CD4-positive, alpha-beta T cell treated with Interleukin-15 for 1 hour (primary cell): ENCODE data around the gene ADAMTS17.

Experiments used
- DNase-seq: peaks from one replicate; pipeline ENCODE4 v3.0.0-alpha.2; 2020

The ADAMTS17 gene

GRCh38 chr15:100215843-100216169 is 126.0 kb downstream of the ADAMTS17 start:
- DNase-seq: no peak

GRCh38 chr15:100215031-100215842 is 126.5 kb downstream of the ADAMTS17 start:
- no peak for DNase-seq

- no peak for DNase-seq
Observed at GRCh38 chr15:100211855-100212850, 129.6 kb downstream of the ADAMTS17 start.

- DNase-seq: no peak
Observed at GRCh38 chr15:100210338-100210737, 131.4 kb downstream of the ADAMTS17 start.

GRCh38 chr15:100208921-100209603 is 132.7 kb downstream of the ADAMTS17 start:
- DNase-seq: no peak

GRCh38 chr15:100207053-100207452 is 134.7 kb downstream of the ADAMTS17 start:
- DNase-seq: no peak

GRCh38 chr15:100206643-100207042 is 135.1 kb downstream of the ADAMTS17 start:
- no peak for DNase-seq

- no peak for DNase-seq
Observed at GRCh38 chr15:100205549-100206295, 136.1 kb downstream of the ADAMTS17 start.

- no peak for DNase-seq
Observed at GRCh38 chr15:100204771-100205170, 137.0 kb downstream of the ADAMTS17 start.

GRCh38 chr15:100204211-100204610 is 137.6 kb downstream of the ADAMTS17 start:
- DNase-seq: no peak

- no peak for DNase-seq
Observed at GRCh38 chr15:100202309-100202960, 139.3 kb downstream of the ADAMTS17 start.

GRCh38 chr15:100201376-100202280 is 140.1 kb downstream of the ADAMTS17 start:
- no peak for DNase-seq

- no peak for DNase-seq
Observed at GRCh38 chr15:100200287-100200880, 141.4 kb downstream of the ADAMTS17 start.

- no peak for DNase-seq
Observed at GRCh38 chr15:100199711-100200286, 142.0 kb downstream of the ADAMTS17 start.

GRCh38 chr15:100198442-100198841 is 143.3 kb downstream of the ADAMTS17 start:
- no peak for DNase-seq

- DNase-seq: no peak
Observed at GRCh38 chr15:100196326-100197058, 145.3 kb downstream of the ADAMTS17 start.

GRCh38 chr15:100194996-100195395 is 146.8 kb downstream of the ADAMTS17 start:
- no peak for DNase-seq

- DNase-seq: no peak
Observed at GRCh38 chr15:100193277-100193860, 148.4 kb downstream of the ADAMTS17 start.
